Type B pancreatic cell (in vitro differentiated cells): ENCODE measurements around the gene LNX2. TPM values are rescaled to one million over a fixed set of nuclear protein-coding genes. Genes with fewer than 3 reads are reported as not detected.

ENCODE experiments used
- DNase-seq: peaks from one replicate; pipeline ENCODE4 v3.0.0; 2021; ENCODE audit warnings: mixed read lengths; ENCODE audit not compliant: unreplicated experiment; ENCODE audit errors: extremely low spot score
- H3K27ac Mint-ChIP-seq: 2 replicates; pipeline ENCODE4 v1.8.0; 2021; ENCODE audit warnings: mild to moderate bottlenecking, mixed read lengths
- H3K27me3 Mint-ChIP-seq: 2 replicates; pipeline ENCODE4 v1.8.0; 2021; ENCODE audit warnings: mixed read lengths
- H3K36me3 Mint-ChIP-seq: 2 replicates; pipeline ENCODE4 v1.8.0; 2021; ENCODE audit warnings: mixed read lengths
- H3K4me1 Mint-ChIP-seq: one replicate; pipeline ENCODE4 v1.8.0; 2021; ENCODE audit warnings: mixed read lengths; ENCODE audit not compliant: unreplicated experiment
- H3K4me3 Mint-ChIP-seq: 2 replicates; pipeline ENCODE4 v1.8.0; 2021; ENCODE audit warnings: mild to moderate bottlenecking, mixed read lengths
- H3K9me3 Mint-ChIP-seq: 2 replicates; pipeline ENCODE4 v1.8.0; 2021; ENCODE audit warnings: mixed read lengths
- total RNA-seq: library from RNA; stranded (reverse); gene quantifications from 2 replicates; pipeline ENCODE4 v1.2.1, GENCODE V29; 2021; ENCODE audit warnings: low replicate concordance
- TF ChIP-seq, protein P1 (sequence below): fragments of 200-600 bp; sonication (generic); conservative IDR thresholded peaks from 2 replicates; pipeline ENCODE4 v1.5.0; 2021; ENCODE audit warnings: antibody characterized with exemption, mild to moderate bottlenecking

LNX2 gene
- total RNA-seq, 1 donor from 2014 or later, result 12.0 TPM

DNA sequence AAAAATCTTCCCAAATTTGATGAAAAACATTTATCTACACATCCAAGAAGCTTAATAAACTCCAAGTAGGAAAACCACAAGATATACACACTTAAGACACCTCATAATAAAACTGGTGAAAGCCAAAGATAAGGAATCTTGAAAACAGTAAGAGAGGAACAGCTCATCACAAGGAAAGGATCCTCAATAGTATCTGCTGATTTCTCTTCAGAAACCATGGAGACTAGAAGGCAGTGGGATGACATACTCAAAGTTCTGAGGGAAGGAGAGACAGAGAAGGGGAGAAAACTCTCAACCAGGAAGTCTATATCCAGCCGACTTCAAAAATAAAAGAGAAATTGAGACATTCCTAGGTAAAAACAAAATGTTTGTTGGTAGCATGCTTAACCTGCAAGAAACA is 45.7 kb downstream of the LNX2 start:
- Mint-ChIP-seq H3K9me3 (no peaks in the 10 kb centered on the region), H3K4me3 (no peak overlapping the region), H3K27ac (no peak overlapping the region), H3K27me3 (no peaks in the 10 kb centered on the region), H3K36me3 (peaks cover 7% of the 10 kb centered on the region), H3K4me1 (peaks cover 10% of the 10 kb centered on the region)
- no peak for DNase-seq
- TF ChIP-seq, protein P1, sequence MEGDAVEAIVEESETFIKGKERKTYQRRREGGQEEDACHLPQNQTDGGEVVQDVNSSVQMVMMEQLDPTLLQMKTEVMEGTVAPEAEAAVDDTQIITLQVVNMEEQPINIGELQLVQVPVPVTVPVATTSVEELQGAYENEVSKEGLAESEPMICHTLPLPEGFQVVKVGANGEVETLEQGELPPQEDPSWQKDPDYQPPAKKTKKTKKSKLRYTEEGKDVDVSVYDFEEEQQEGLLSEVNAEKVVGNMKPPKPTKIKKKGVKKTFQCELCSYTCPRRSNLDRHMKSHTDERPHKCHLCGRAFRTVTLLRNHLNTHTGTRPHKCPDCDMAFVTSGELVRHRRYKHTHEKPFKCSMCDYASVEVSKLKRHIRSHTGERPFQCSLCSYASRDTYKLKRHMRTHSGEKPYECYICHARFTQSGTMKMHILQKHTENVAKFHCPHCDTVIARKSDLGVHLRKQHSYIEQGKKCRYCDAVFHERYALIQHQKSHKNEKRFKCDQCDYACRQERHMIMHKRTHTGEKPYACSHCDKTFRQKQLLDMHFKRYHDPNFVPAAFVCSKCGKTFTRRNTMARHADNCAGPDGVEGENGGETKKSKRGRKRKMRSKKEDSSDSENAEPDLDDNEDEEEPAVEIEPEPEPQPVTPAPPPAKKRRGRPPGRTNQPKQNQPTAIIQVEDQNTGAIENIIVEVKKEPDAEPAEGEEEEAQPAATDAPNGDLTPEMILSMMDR, result no peak

DNA sequence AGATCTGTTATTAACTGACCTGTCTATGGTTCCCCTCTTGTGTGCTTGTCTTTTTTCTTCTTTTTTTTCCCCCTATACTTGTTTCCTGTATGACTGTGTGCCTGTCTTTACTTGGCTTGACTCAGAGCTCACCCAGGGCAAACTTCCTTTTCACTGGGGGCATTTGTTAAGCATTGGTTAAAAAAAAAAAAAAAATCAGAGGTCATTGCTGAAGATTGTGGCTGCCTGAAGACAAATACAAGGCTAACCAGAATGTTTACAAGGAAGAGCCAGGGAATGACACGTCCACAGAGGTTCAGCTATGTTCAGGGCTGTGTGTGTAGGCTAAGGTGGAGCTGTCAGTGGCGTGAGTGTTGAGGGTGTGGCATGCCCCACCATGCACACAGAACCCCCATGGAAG is 47.1 kb downstream of the LNX2 start:
- H3K27me3 Mint-ChIP-seq, result no peaks in the 10 kb centered on the region
- DNase-seq, result no peak
- peaks cover 10% of the 10 kb centered on the region for H3K4me1 Mint-ChIP-seq
- no peak overlapping the region for H3K4me3 Mint-ChIP-seq
- H3K9me3 Mint-ChIP-seq, result no peaks in the 10 kb centered on the region
- H3K27ac Mint-ChIP-seq, result peak overlapping the region; percentile 64
- TF ChIP-seq, protein P1, result no peak
- H3K36me3 Mint-ChIP-seq, result peaks cover 7% of the 10 kb centered on the region

DNA sequence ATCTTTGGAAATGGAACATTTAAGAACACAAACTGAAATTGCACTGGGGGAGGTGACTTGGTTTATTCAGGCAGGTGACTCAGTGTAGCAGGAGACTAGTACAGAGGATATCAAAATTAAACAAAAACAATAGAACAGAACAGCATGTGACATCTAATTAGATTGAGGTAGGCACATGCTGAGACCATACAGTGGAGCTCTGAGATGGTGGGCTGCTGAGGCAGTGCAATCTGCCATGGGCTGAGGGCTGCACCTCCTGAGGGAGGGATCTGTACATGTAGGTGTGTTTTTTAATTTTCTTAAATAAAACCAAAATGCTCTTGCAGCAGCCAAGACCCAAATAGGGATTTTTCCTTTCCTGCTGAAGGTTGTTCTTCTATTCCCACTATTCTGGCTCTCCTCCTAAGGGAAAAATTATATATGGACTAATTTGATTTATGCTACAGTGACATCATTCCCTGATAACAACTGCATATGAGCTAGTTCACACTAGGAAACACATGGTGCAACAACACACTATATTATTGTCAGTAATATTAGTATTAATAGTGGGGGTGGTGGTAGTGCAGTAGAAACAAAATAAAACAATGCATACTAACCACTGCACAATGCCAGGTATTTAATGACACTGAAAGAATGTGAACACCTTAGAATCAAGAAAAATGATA is 48.0 kb downstream of the LNX2 start:
- TF ChIP-seq, protein P1, result no peak
- peaks cover 7% of the 10 kb centered on the region for H3K36me3 Mint-ChIP-seq
- no peak overlapping the region for H3K4me3 Mint-ChIP-seq
- no peak overlapping the region for H3K27ac Mint-ChIP-seq
- H3K4me1 Mint-ChIP-seq, result peaks cover 10% of the 10 kb centered on the region
- DNase-seq, result no peak
- H3K27me3 Mint-ChIP-seq, result no peaks in the 10 kb centered on the region
- no peaks in the 10 kb centered on the region for H3K9me3 Mint-ChIP-seq

DNA sequence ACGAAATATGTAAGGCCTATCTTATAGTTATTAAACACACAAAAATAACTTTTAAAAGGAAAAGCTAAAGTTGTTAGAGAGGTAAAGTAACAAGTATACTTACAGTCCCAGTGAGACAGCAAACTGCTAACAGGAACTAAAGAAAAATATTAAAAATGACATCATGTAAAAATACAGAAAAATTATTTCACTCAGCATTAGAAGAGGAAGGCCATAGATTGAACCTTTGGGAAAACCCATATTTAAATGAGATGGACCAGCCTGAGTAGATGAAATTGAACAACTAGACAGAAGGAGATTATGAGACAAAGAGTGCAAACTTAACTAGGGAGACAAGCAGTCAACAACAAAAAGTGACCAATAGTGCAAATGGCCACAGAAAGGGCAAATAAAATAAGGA is 49.4 kb downstream of the LNX2 start:
- no peaks in the 10 kb centered on the region for H3K9me3 Mint-ChIP-seq
- H3K36me3 Mint-ChIP-seq, result peaks cover 7% of the 10 kb centered on the region
- no peak overlapping the region for H3K27ac Mint-ChIP-seq

DNA sequence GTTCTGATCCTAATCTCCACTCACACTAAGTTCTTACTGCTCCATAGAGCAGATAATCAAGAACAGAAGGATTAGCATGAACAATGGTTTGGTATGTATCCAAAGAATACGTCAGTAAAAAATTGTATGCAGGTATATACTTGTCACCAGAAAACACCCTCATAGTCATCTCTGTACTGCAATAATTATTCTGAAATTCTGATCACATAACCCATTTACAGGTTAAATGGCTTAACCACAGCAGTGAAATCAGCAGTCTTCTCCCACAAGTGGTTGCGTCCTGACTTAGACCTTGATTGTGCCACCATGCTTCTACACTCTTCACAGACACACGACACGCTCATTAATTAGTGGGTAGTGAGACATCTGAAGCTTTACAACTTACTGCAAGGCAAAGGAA is 50.9 kb downstream of the LNX2 start:
- Mint-ChIP-seq H3K4me3 (no peak overlapping the region), H3K27ac (no peak overlapping the region), H3K9me3 (no peaks in the 10 kb centered on the region), H3K36me3 (peaks cover 2% of the 10 kb centered on the region), H3K27me3 (no peaks in the 10 kb centered on the region), H3K4me1 (peaks cover 10% of the 10 kb centered on the region)
- TF ChIP-seq, protein P1, result no peak
- DNase-seq, result no peak

More for the DNA sequence above, 49.4 kb downstream of the LNX2 start:
- Mint-ChIP-seq H3K4me1 (peaks cover 10% of the 10 kb centered on the region), H3K4me3 (no peak overlapping the region), H3K27me3 (no peaks in the 10 kb centered on the region)
- TF ChIP-seq, protein P1, result no peak
- DNase-seq, result no peak
